Measurements from ENCODE around the gene TMA7.

TMA7 gene

GRCh38 chr3:48406443-48407431 lies 33.3 kb upstream of the TMA7 start:
- DNase-seq, result no peak

GRCh38 chr3:48407542-48408099 lies 32.4 kb upstream of the TMA7 start:
- DNase-seq, result no peak

GRCh38 chr3:48408823-48409281 lies 31.2 kb upstream of the TMA7 start:
- DNase-seq, result no peak

GRCh38 chr3:48409291-48410201 lies 30.5 kb upstream of the TMA7 start:
- DNase-seq, result peak; percentile 1

GRCh38 chr3:48410205-48411040 lies 29.6 kb upstream of the TMA7 start:
- DNase-seq, result no peak

GRCh38 chr3:48411041-48411588 lies 28.9 kb upstream of the TMA7 start:
- DNase-seq, result no peak

GRCh38 chr3:48411606-48412374 lies 28.3 kb upstream of the TMA7 start:
- DNase-seq, result no peak

- DNase-seq, result no peak
Measured at GRCh38 chr3:48412375-48413001, 27.6 kb upstream of the TMA7 start.

GRCh38 chr3:48413086-48413485 lies 27.0 kb upstream of the TMA7 start:
- no peak for DNase-seq

- DNase-seq, result no peak
Measured at GRCh38 chr3:48413611-48414010, 26.4 kb upstream of the TMA7 start.

GRCh38 chr3:48414376-48415250 lies 25.4 kb upstream of the TMA7 start:
- no peak for DNase-seq

- DNase-seq, result no peak
Measured at GRCh38 chr3:48415251-48415953, 24.7 kb upstream of the TMA7 start.

- no peak for DNase-seq
Measured at GRCh38 chr3:48416091-48416505, 24.0 kb upstream of the TMA7 start.

- DNase-seq, result no peak
Measured at GRCh38 chr3:48416546-48416945, 23.5 kb upstream of the TMA7 start.

GRCh38 chr3:48417529-48418108 lies 22.4 kb upstream of the TMA7 start:
- DNase-seq, result no peak

GRCh38 chr3:48418140-48418539 lies 21.9 kb upstream of the TMA7 start:
- no peak for DNase-seq

- DNase-seq, result no peak
Measured at GRCh38 chr3:48418651-48419050, 21.4 kb upstream of the TMA7 start.

GRCh38 chr3:48419149-48419548 lies 20.9 kb upstream of the TMA7 start:
- DNase-seq, result no peak
